Kidney (tissue), 14 donors: ENCODE measurements around the gene RNASE8. TPM values are rescaled to one million over a fixed set of nuclear protein-coding genes. Genes with fewer than 3 reads are reported as not detected.

Source experiments
- DNase-seq, 5 donors: peaks; one replicate each; pipeline ENCODE4 v3.0.0-alpha.2; 2013 to 2020
- FAIRE-seq: peaks from 2 replicates; lab custom pipeline; 2012; peaks lifted over from hg19 to GRCh38; lab: Jason Lieb, UNC
- H3K27ac ChIP-seq, 2 donors: one replicate each; pipeline ENCODE4 v1.7.0; 2013; ENCODE audit warnings: low read depth in 2 of 2, low read length in 2 of 2, inconsistent platforms in 1 of 2
- H3K27me3 ChIP-seq: one replicate; pipeline ENCODE4 v1.7.1; 2013; ENCODE audit warnings: low read length, inconsistent platforms; ENCODE audit not compliant: control insufficient read depth, insufficient read depth
- H3K36me3 ChIP-seq, 3 donors: one replicate each; pipeline versions ENCODE4 v1.7.0 to v1.7.1; 2013; ENCODE audit warnings: low read length in 3 of 3, control low read depth in 1 of 3, inconsistent platforms in 1 of 3; ENCODE audit not compliant: insufficient read depth in 3 of 3, control insufficient read depth in 2 of 3
- H3K4me1 ChIP-seq, 3 donors: one replicate each; pipeline versions ENCODE4 v1.7.0 to v1.7.1; 2013; ENCODE audit warnings: low read length in 3 of 3, inconsistent platforms in 1 of 3, low read depth in 1 of 3; ENCODE audit not compliant: control insufficient read depth in 2 of 3, insufficient read depth in 2 of 3
- H3K4me3 ChIP-seq, 3 donors: one replicate each; pipeline versions ENCODE4 v1.7.0 to v1.8.1; 2013; ENCODE audit warnings: low read length in 3 of 3, control low read depth in 1 of 3, inconsistent platforms in 1 of 3
- H3K9ac ChIP-seq, 3 donors: one replicate each; pipeline versions ENCODE4 v1.7.0 to v1.7.1; 2013; ENCODE audit warnings: low read length in 3 of 3, control low read depth in 1 of 3, inconsistent platforms in 1 of 3
- H3K9me3 ChIP-seq, 3 donors: one replicate each; pipeline versions ENCODE4 v1.7.0 to v1.7.1; 2013; ENCODE audit warnings: low read length in 3 of 3, control low read depth in 1 of 3, inconsistent platforms in 1 of 3; ENCODE audit not compliant: control insufficient read depth in 2 of 3, insufficient read depth in 1 of 3
- intact Hi-C: fragments of 100-400 bp; cut with DNase I; formaldehyde crosslinking; loops from one replicate; pipeline ENCODE4 v1.11.1; 2022
- polyA plus RNA-seq: library from polyadenylated mRNA; stranded (reverse); fragments of 350-450 nt; fragmentation: Illumina TruSeq; extraction: RNeasy Lipid Tissue Mini Kit (QIAGEN cat#74804); gene quantifications from one replicate; pipeline ENCODE4 v1.2.3, GENCODE V29; 2014; ENCODE audit warnings: low read depth, low replicate concordance; ENCODE audit not compliant: insufficient read depth
- total RNA-seq: library from RNA; stranded (reverse); fragmentation: NEBNext Ultra II Directional; extraction: Animal tissue kit (Norgen Biotek cat#: 25700); gene quantifications from one replicate; pipeline ENCODE4 v1.2.1, GENCODE V29; 2021
- TF ChIP-seq, protein P1 (sequence below): IDR thresholded peaks from 3 replicates; pipeline ENCODE4 v1.5.1; 2012; ENCODE audit warnings: mild to moderate bottlenecking, moderate library complexity, borderline replicate concordance; ENCODE audit not compliant: insufficient read depth; ENCODE audit errors: extremely low read depth
- donor health status: control.
- donor health status: control.
- donor health status: control.
- donor health status: control.
- donor health status: control.
- donor health status: DM: yes; HTN: yes; CAD: no.
- donor health status: Normal renal cell carcinoma (clear cell type).

RNASE8 gene
- total and polyA plus RNA-seq, 2 donors from 2014 or later, result not detected

DNA sequence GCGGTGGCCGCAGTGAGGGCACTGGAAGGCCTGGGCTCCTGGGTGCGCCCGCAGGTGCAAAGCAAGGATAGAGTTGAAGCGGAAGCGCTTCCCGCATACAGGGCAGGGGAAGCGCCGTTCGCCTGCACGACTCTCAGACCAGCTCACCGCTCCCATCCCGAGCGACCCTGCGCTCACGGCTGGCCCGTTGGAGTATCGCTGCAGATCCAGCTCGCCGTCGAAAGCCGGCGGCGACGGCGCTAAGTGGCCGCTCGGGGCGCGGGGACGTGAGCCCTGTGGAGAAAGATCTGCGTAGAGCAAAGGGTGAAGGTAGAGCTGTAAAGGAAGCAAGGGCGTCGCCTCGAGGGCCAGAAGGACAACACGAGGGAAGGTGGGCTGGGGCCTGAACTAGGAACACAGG lies 35.4 kb downstream of the RNASE8 start:
- no peaks in the 10 kb centered on the region for H3K9me3 ChIP-seq
- H3K4me3 ChIP-seq, result no peak overlapping the region
- no peak overlapping the region for H3K27ac ChIP-seq
- FAIRE-seq (no peak), DNase-seq (peak in 1 of 5 donors; percentile 77)
- H3K4me1 ChIP-seq, result peaks cover 5 to 19% (median 7%) of the 10 kb centered on the region in 3 donors
- no peak overlapping the region for H3K9ac ChIP-seq
- H3K27me3 ChIP-seq, result no peaks in the 10 kb centered on the region
- intact Hi-C loops, result no loop called here
- H3K36me3 ChIP-seq, result peaks cover 0 to 4% (median 2%) of the 10 kb centered on the region in 3 donors
- TF ChIP-seq, protein P1, sequence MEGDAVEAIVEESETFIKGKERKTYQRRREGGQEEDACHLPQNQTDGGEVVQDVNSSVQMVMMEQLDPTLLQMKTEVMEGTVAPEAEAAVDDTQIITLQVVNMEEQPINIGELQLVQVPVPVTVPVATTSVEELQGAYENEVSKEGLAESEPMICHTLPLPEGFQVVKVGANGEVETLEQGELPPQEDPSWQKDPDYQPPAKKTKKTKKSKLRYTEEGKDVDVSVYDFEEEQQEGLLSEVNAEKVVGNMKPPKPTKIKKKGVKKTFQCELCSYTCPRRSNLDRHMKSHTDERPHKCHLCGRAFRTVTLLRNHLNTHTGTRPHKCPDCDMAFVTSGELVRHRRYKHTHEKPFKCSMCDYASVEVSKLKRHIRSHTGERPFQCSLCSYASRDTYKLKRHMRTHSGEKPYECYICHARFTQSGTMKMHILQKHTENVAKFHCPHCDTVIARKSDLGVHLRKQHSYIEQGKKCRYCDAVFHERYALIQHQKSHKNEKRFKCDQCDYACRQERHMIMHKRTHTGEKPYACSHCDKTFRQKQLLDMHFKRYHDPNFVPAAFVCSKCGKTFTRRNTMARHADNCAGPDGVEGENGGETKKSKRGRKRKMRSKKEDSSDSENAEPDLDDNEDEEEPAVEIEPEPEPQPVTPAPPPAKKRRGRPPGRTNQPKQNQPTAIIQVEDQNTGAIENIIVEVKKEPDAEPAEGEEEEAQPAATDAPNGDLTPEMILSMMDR, result no peak

DNA sequence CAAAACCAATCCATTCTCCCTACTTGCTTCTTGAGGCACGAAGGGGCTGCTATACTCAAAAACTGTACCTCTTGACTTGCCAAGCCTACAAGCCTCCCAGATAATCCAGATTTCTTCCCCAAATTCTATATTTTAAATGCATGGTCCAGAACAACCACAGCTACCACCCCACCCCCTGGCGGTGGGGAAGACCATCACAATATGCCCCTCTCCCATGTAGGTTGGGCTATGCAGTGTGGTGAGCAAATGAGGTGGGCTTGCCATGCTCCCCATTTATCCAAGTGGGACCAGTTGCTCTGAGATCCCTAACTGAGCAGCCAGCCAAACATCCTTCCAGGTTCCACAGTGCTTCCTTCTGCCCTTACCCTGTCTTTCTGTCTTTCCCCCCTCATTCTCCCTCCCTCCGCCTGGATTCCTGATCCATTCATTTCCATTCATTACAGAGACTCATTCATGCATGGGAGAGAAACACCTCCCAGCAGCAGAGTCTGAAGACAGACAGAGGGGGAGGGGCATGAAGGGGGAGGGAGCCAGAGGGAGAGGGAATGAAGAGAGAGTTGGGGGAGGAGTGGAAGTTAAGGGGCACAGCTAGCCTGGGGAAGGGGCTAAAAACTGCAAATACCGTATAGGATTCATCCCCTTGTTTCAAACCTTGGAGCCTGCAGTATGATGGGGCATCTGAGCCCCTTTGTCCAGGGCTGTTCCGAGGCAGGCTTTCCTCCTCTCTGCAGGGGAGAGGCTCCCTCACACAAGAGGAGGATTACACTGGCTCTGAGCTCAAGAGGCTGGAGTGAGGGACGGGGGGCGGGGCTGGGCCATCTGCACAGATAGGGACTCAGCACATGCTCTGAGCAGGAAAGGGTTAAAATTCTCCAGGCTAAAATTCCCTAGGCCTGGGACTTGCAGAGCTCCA lies 36.4 kb downstream of the RNASE8 start:
- no peak overlapping the region for H3K9ac ChIP-seq
- peaks cover 7 to 19% (median 7%) of the 10 kb centered on the region in 3 donors for H3K4me1 ChIP-seq
- H3K36me3 ChIP-seq, result peaks cover 0 to 4% (median 0%) of the 10 kb centered on the region in 3 donors
- intact Hi-C loops, result no loop called here
- H3K27ac ChIP-seq, result no peak overlapping the region
- TF ChIP-seq, protein P1, result no peak
- DNase-seq (peak in 4 of 5 donors; percentile 87 to 95 (median 92)), FAIRE-seq (no peak)
- no peaks in the 10 kb centered on the region for H3K9me3 ChIP-seq
- H3K27me3 ChIP-seq, result no peaks in the 10 kb centered on the region
- H3K4me3 ChIP-seq, result no peak overlapping the region

DNA sequence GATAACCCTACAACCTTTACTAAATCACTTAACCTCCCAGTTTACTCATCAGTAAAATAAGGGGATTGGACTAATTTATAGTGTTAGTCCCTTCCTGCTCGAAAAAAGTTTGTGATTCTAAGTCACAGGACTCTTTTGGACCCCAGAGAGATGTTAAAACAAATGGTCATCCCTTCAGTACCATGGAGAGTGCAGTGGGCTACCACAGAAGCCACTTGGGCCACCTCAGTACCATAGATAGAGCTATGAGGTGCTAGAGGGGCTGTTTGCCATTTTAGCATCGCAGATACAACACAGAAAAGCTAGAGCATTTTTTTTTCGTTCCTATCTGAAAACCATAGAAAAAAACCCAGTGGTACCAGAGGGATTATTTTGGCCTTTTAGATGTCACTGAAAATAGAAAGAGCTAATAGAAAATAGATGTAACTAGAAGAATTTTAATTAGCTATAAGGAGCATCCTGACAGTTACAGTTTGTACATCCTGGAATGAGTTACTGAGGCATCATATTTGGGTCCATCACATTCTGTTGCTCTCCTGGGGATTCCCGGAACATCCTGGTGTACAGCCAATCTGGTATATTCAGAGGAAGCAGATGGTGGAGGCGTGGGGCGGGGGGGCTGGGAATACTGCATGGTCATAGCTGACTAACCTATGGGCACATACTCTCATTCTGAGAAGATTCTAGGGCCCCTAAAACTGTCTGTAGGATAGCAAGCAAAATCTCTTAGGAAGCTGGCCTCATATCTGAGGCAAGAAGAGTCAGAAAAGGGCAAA lies 38.0 kb downstream of the RNASE8 start:
- TF ChIP-seq, protein P1, result no peak
- FAIRE-seq (no peak), DNase-seq (no peak)
- H3K4me3 ChIP-seq, result no peak overlapping the region
- intact Hi-C loops, result no loop called here
- H3K9ac ChIP-seq, result no peak overlapping the region
- H3K4me1 ChIP-seq, result peaks cover 9 to 22% (median 13%) of the 10 kb centered on the region in 3 donors
- no peaks in the 10 kb centered on the region for H3K9me3 ChIP-seq
- peaks cover 0 to 4% (median 0%) of the 10 kb centered on the region in 3 donors for H3K36me3 ChIP-seq
- no peak overlapping the region for H3K27ac ChIP-seq
- H3K27me3 ChIP-seq, result no peaks in the 10 kb centered on the region
